B cell (primary cell): Measurements from ENCODE around the gene MC4R.

Experiments
- EZH2 ChIP-seq: IDR thresholded peaks from 2 replicates; pipeline ENCODE4 v1.6.1; 2012; ENCODE audit warnings: borderline replicate concordance, low read depth, mild to moderate bottlenecking, moderate library complexity, low read length; ENCODE audit not compliant: insufficient read depth, poor library complexity, severe bottlenecking
- TF ChIP-seq, protein P1 (sequence below): fragments of 200-600 bp; IDR thresholded peaks from one replicate; pipeline ENCODE4 v1.8.0; 2022; ENCODE audit warnings: antibody characterized with exemption, mild to moderate bottlenecking

DNA sequence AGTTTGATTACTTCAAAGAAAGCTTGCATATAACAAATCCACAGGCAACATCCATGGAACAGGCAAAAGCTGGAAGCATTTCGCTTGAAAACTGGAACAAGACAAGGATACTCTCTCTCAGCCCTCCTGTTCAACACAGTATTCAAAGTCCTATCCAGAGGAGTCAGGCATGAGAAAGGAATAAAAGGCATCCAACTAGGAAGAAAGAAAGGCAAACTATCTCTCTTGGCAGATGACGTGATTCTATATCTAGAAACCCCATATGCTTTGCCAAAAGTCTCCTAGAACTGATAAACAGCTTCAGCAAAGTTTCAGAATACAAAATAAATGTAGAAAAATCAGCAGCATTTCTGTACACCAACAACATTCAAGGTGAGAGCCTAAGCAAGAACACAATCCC is 34.1 kb upstream of the MC4R start:
- no peak for TF ChIP-seq EZH2
- TF ChIP-seq, protein P1, sequence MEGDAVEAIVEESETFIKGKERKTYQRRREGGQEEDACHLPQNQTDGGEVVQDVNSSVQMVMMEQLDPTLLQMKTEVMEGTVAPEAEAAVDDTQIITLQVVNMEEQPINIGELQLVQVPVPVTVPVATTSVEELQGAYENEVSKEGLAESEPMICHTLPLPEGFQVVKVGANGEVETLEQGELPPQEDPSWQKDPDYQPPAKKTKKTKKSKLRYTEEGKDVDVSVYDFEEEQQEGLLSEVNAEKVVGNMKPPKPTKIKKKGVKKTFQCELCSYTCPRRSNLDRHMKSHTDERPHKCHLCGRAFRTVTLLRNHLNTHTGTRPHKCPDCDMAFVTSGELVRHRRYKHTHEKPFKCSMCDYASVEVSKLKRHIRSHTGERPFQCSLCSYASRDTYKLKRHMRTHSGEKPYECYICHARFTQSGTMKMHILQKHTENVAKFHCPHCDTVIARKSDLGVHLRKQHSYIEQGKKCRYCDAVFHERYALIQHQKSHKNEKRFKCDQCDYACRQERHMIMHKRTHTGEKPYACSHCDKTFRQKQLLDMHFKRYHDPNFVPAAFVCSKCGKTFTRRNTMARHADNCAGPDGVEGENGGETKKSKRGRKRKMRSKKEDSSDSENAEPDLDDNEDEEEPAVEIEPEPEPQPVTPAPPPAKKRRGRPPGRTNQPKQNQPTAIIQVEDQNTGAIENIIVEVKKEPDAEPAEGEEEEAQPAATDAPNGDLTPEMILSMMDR = no peak
